HepG2 (cell line): ENCODE data around the gene PCDHGB2. TPM values are rescaled to one million over a fixed set of nuclear protein-coding genes. Genes with fewer than 3 reads are reported as not detected.
"Not testable (repeated sequence)": the region's sequence is repeated elsewhere in the genome, so short reads cannot be mapped to it uniquely, and the experiment has no call there.

Experiments
- ATAC-seq: fragments of 200-7000 bp; cut with Tn5 transposase; 3 replicates; pipeline ENCODE4 v1.9.1; 2020; ENCODE audit warnings: mild to moderate bottlenecking, moderate library complexity
- BruUV-seq: library from RNA; stranded (reverse); fragments of 400-500 nt; replicated peaks from 2 replicates; lab custom pipeline; 2021; lab: Mats Ljungman, UMichigan
- CTCF ChIA-PET: fragments of 300-600 bp; formaldehyde crosslinking; extraction: SDS; loops from one replicate; lab custom pipeline; 2021; ENCODE audit warnings: low total read pairs, inconsistent platforms, low intra/inter-chr PET ratio; lab: Yijun Ruan, JAX
- POLR2A ChIA-PET: fragments of 350-600 bp; sonication (Branson Sonifier 250); formaldehyde crosslinking; loops from one replicate; lab custom pipeline; 2020; ENCODE audit warnings: antibody characterized with exemption, inconsistent platforms; lab: Yijun Ruan, JAX
- DNase-seq: peaks from one replicate; pipeline ENCODE4 v3.0.0-alpha.2; 2015; ENCODE audit warnings: low spot score
- FAIRE-seq: peaks from 3 replicates; lab custom pipeline; 2011; peaks lifted over from hg19 to GRCh38; lab: Jason Lieb, UNC
- H2AFZ ChIP-seq: one replicate; pipeline ENCODE4 v1.6.1; 2011; ENCODE audit warnings: low read length, inconsistent platforms
- H3K27ac ChIP-seq: fragments of 300-600 bp; 3 replicates; pipeline ENCODE4 v1.8.0; 2011; ENCODE audit warnings: mixed run types, mild to moderate bottlenecking, mixed read lengths, low read length, inconsistent platforms; ENCODE audit not compliant: insufficient read depth; ENCODE audit errors: extremely low read length
- H3K27me3 ChIP-seq, 2 experiments: fragments of 200-600 bp in 1 of 2; 2 replicates in 1 of 2; 3 replicates in 1 of 2; pipeline versions ENCODE4 v1.6.0 to v1.8.0; 2011; ENCODE audit warnings: low read length in 2 of 2, mild to moderate bottlenecking in 2 of 2, moderate library complexity in 2 of 2, inconsistent platforms in 1 of 2; ENCODE audit not compliant: insufficient read depth in 2 of 2, control insufficient read depth in 1 of 2
- H3K36me3 ChIP-seq, 2 experiments: fragments of 200-600 bp in 1 of 2; replicated peaks in 1 of 2; 2 replicates in 1 of 2; 3 replicates in 1 of 2; pipeline versions ENCODE4 v1.5.1 to v1.8.0; 2011; ENCODE audit warnings: low read length in 2 of 2, inconsistent platforms in 1 of 2; ENCODE audit not compliant: insufficient read depth in 2 of 2, control insufficient read depth in 1 of 2
- H3K4me1 ChIP-seq: 2 replicates; pipeline ENCODE4 v1.5.1; 2012; ENCODE audit warnings: low read length, inconsistent platforms; ENCODE audit not compliant: insufficient read depth
- H3K4me2 ChIP-seq: 2 replicates; pipeline ENCODE4 v1.6.0; 2011; ENCODE audit warnings: low read depth, low read length, inconsistent platforms
- H3K4me3 ChIP-seq, 3 experiments: fragments of 200-600 bp in 1 of 3; sonication (generic), shearing (Covaris generic) in 1 of 3; replicated peaks in 1 of 3; 2 replicates each; pipeline ENCODE4 v1.5.1; 2011 to 2016; ENCODE audit warnings: low read length in 3 of 3, inconsistent platforms in 2 of 3, low read depth in 2 of 3, mild to moderate bottlenecking in 2 of 3, control low read depth in 1 of 3, mixed read lengths in 1 of 3; ENCODE audit not compliant: insufficient read depth in 1 of 3
- H3K79me2 ChIP-seq: one replicate; pipeline ENCODE4 v1.6.1; 2011; ENCODE audit warnings: low read length, inconsistent platforms; ENCODE audit not compliant: insufficient read depth
- H3K9ac ChIP-seq: 2 replicates; pipeline ENCODE4 v1.6.0; 2011; ENCODE audit warnings: mild to moderate bottlenecking, low read depth, low read length, inconsistent platforms; ENCODE audit not compliant: insufficient read depth
- H3K9me3 ChIP-seq: 2 replicates; pipeline ENCODE4 v1.5.1; 2012; ENCODE audit warnings: mild to moderate bottlenecking, low read length
- H4K20me1 ChIP-seq: 2 replicates; pipeline ENCODE4 v1.6.0; 2011; ENCODE audit warnings: inconsistent platforms, mild to moderate bottlenecking, low read length, moderate library complexity; ENCODE audit not compliant: insufficient read depth
- AKAP8 ChIP-seq: sonication (generic); formaldehyde crosslinking; IDR thresholded peaks from 2 replicates; pipeline ENCODE4 v1.5.1; 2020; ENCODE audit warnings: mild to moderate bottlenecking, missing genetic modification reagents
- CTCF ChIP-seq: sonication (generic); formaldehyde crosslinking; IDR thresholded peaks from 2 replicates; pipeline ENCODE4 v1.5.0; 2020; ENCODE audit warnings: mild to moderate bottlenecking, missing genetic modification reagents, moderate library complexity
- STAG1 ChIP-seq: sonication (generic); formaldehyde crosslinking; IDR thresholded peaks from 2 replicates; pipeline ENCODE4 v1.4.0; 2020; ENCODE audit warnings: missing genetic modification reagents
- ZNF281 ChIP-seq: sonication (generic); formaldehyde crosslinking; IDR thresholded peaks from 2 replicates; pipeline ENCODE4 v1.4.0; 2020; ENCODE audit warnings: missing genetic modification reagents, borderline replicate concordance
- ZNF546 ChIP-seq: sonication (generic); formaldehyde crosslinking; conservative IDR thresholded peaks from 2 replicates; pipeline ENCODE4 v1.8.1; 2023; ENCODE audit warnings: mild to moderate bottlenecking, missing genetic modification reagents
- WGBS: methylation state at CpG from one replicate; pipeline ENCODE4 v1.1.6; 2017; ENCODE audit warnings: low lambda C conversion rate; 5-methylcytosine and 5-hydroxymethylcytosine counted together
- in situ Hi-C: cut with HindIII; loops from 2 replicates; pipeline ENCODE4 v1.10.0; 2017; ENCODE audit warnings: low pct_unique_long_range_greater_than_20kb; ENCODE audit not compliant: extremely low pct_ligation_motif_present
- intact Hi-C: fragments of 100-400 bp; cut with micrococcal nuclease; formaldehyde crosslinking; loops from one replicate; pipeline ENCODE4 v1.10.0; 2022; ENCODE audit not compliant: unreplicated experiment
- polyA plus RNA-seq, 8 experiments: library from polyadenylated mRNA; depleted of rRNA in 3 of 8; stranded (reverse) in 7 of 8; unstranded in 1 of 8; fragments of >200 nt; fragmentation: Illumina TruSeq in 4 of 8; extraction: Trizol in 4 of 8; gene quantifications; 2 replicates each; pipeline versions ENCODE4 v1.2.1 to v1.2.3, GENCODE V29; 2011 to 2016; ENCODE audit warnings: low read depth in 4 of 8, missing spikeins in 1 of 8, mixed read lengths in 1 of 8; ENCODE audit not compliant: insufficient read depth in 1 of 8
- total RNA-seq, 5 experiments: library from RNA; depleted of rRNA; stranded (reverse); fragments of >200 nt; fragmentation: Illumina TruSeq; extraction: Trizol; gene quantifications; 2 replicates each; pipeline ENCODE4 v1.2.3, GENCODE V29; 2016; ENCODE audit warnings: low read depth in 1 of 5

The PCDHGB2 gene
- total and polyA plus RNA-seq, 2 of the 13 experiments (the other 11 are each of a cell fraction or from before 2014, with no cell fraction given) = 0.64 to 0.82 TPM

- ATAC-seq, H2AFZ ChIP-seq, H4K20me1 ChIP-seq, H3K36me3 ChIP-seq, H3K4me3 ChIP-seq, H3K27ac ChIP-seq, CTCF ChIA-PET, in situ Hi-C loops, H3K4me2 ChIP-seq, BruUV-seq, H3K79me2 ChIP-seq, POLR2A ChIA-PET, H3K9ac ChIP-seq, FAIRE-seq, intact Hi-C loops, H3K9me3 ChIP-seq, DNase-seq: not testable (repeated sequence)
- Histone ChIP-seq H3K4me1 (peaks cover 10% of the 10 kb centered on the region), H3K27me3 (peaks cover 0 to 15% of the 10 kb centered on the region in 2 experiments; a peak in 3 of 5 replicates)
- 74% methylated on average over 20 of the region's 39 CpGs for WGBS
Measured at GRCh38 chr5:141332571-141332970, 27.2 kb upstream of the PCDHGB2 start.

GRCh38 chr5:141338538-141339306 is 21.1 kb upstream of the PCDHGB2 start, which contains the start of gene PCDHGA2:
TSS of gene PCDHGA2 (plus strand) at chr5:141338760.
- Histone ChIP-seq H3K27ac (no peak within 1 kb of the TSS), H3K9me3 (peaks cover 14% of the 10 kb centered on the region; the same call in 1 of the 2 replicates), H3K4me3 (no peak within 1 kb of the TSS)
- intact Hi-C loops = no loop called here
- no TSS peak for BruUV-seq
- CTCF ChIA-PET = interaction anchor here (1.1 kb wide), 1 partner anchor 226 kb away, joined by 4 read pairs; no protein-coding TSS in a partner anchor
- POLR2A ChIA-PET = no interaction called here
- peak; percentile 33; the same call in 1 of the 2 replicates for TF ChIP-seq STAG1
- peak; percentile 35 for TF ChIP-seq CTCF (CRISPR knock-in tag)
- TF ChIP-seq ZNF546 = no peak
- TF ChIP-seq ZNF281 = no peak
- TF ChIP-seq AKAP8 (CRISPR knock-in tag) = no peak
- TF ChIP-seq, all 625 proteins: peak for 2
- Histone ChIP-seq H3K4me2 (no peak within 1 kb of the TSS), H2AFZ (no peak within 1 kb of the TSS), H3K27me3 (no peaks in the 10 kb centered on the region; a peak in 1 of 5 replicates), H4K20me1 (no peaks in the 10 kb centered on the region), H3K79me2 (no peaks in the 10 kb centered on the region), H3K9ac (no peak within 1 kb of the TSS), H3K4me1 (no peaks in the 10 kb centered on the region), H3K36me3 (no peaks in the 10 kb centered on the region)
- WGBS = 46% methylated on average over 24 of the region's 27 CpGs
- ATAC-seq (0 out of 3 replicates have a peak, but pooled peaks have one; percentile 25), DNase-seq (peak; percentile 18), FAIRE-seq (no peak)
- in situ Hi-C loops = no loop called here
